ENCODE results near the gene HNMT.

DNA sequence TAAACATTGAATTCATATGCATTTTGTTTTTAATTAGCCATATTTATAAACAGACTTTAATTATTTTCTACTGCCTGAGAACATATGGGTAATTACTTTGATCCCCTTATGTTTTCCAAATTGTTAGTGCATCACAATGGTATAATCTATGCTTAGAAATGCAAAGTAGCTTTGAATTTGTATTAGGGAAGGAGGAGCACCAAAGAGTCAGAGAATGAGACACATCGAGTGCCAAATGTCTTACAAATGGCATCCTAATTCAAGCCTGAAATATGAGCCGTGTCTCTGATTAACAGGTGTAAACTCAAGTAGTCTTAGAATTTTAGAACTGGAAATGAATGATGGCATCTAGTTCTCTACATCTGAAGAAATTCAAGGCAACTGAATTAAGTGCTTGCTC is 8.7 kb upstream of the HNMT start:
- TF ChIP-seq CSDC2 (CRISPR knock-in tag; IDR thresholded peaks at IDR 0.05) (no peak), ARNTL (CRISPR knock-in tag; IDR thresholded peaks at IDR 0.05; ENCODE audit: borderline replicate concordance, low read depth) (no peak), RARB (CRISPR knock-in tag; IDR thresholded peaks at IDR 0.05) (no peak)
- TF ChIP-seq, protein P1, sequence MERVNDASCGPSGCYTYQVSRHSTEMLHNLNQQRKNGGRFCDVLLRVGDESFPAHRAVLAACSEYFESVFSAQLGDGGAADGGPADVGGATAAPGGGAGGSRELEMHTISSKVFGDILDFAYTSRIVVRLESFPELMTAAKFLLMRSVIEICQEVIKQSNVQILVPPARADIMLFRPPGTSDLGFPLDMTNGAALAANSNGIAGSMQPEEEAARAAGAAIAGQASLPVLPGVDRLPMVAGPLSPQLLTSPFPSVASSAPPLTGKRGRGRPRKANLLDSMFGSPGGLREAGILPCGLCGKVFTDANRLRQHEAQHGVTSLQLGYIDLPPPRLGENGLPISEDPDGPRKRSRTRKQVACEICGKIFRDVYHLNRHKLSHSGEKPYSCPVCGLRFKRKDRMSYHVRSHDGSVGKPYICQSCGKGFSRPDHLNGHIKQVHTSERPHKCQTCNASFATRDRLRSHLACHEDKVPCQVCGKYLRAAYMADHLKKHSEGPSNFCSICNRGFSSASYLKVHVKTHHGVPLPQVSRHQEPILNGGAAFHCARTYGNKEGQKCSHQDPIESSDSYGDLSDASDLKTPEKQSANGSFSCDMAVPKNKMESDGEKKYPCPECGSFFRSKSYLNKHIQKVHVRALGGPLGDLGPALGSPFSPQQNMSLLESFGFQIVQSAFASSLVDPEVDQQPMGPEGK (CRISPR knock-in tag; IDR thresholded peaks at IDR 0.05; ENCODE audit: borderline replicate concordance) = no peak

Measured in SK-N-SH treated with all-trans-retinoic acid at 6 μM for 48 hours (cell line).